T-cell (primary cell): ENCODE data around the gene FAM98B. TPM values are rescaled to one million over a fixed set of nuclear protein-coding genes. Genes with fewer than 3 reads are reported as not detected.

Source experiments
- ATAC-seq, 4 experiments: fragments of 200-7000 bp in 3 of 4; fragments of 150-1000 bp in 1 of 4; cut with Tn5 transposase; replicated peaks in 1 of 4; 1 replicate in 3 of 4; 2 replicates in 1 of 4; pipeline ENCODE4 v1.10.0; 2021; ENCODE audit warnings: moderate library complexity in 3 of 4, mild to moderate bottlenecking in 2 of 4, moderate number of reproducible peaks in 1 of 4
- CTCF ChIA-PET, 2 donors: fragments of 300-600 bp; sonication (Branson Sonifier 250); formaldehyde crosslinking; loops; one replicate each; lab custom pipeline; 2022; ENCODE audit warnings: antibody characterized with exemption in 2 of 2; lab: Charles Lee
- POLR2A ChIA-PET, 2 donors: fragments of 300-600 bp; sonication (Branson Sonifier 250); formaldehyde crosslinking; loops; one replicate each; lab custom pipeline; 2022; ENCODE audit warnings: antibody characterized with exemption in 2 of 2; lab: Charles Lee
- DNase-seq, 35 experiments: peaks; one replicate each; pipeline versions ENCODE4 v3.0.0 to v3.0.0-alpha.2; 2013 to 2023
- H3K27ac ChIP-seq: one replicate; pipeline ENCODE4 v1.5.1; 2013; ENCODE audit warnings: low read length
- H3K27me3 ChIP-seq, 2 experiments: replicated peaks in 1 of 2; 1 replicate in 1 of 2; 2 replicates in 1 of 2; pipeline versions ENCODE4 v1.6.1 to v1.7.0; 2013; ENCODE audit warnings: low read length in 1 of 2, mixed read lengths in 1 of 2; ENCODE audit not compliant: control insufficient read depth in 2 of 2, insufficient read depth in 2 of 2; ENCODE audit errors: extremely low read depth in 1 of 2
- H3K36me3 ChIP-seq, 2 donors: 1 replicate in 1 of 2; 2 replicates in 1 of 2; pipeline versions ENCODE4 v1.6.1 to v1.7.0; 2013; ENCODE audit warnings: low read length in 1 of 2; ENCODE audit not compliant: control insufficient read depth in 2 of 2, insufficient read depth in 1 of 2; ENCODE audit errors: extremely low read depth in 1 of 2
- H3K4me1 ChIP-seq, 2 experiments: 1 replicate in 1 of 2; 2 replicates in 1 of 2; pipeline versions ENCODE4 v1.6.1 to v1.7.0; 2013; ENCODE audit warnings: low read length in 2 of 2, mixed read lengths in 1 of 2; ENCODE audit not compliant: insufficient read depth in 2 of 2, control insufficient read depth in 1 of 2; ENCODE audit errors: extremely low read depth in 1 of 2
- H3K4me3 ChIP-seq, 2 donors: 1 replicate in 1 of 2; 2 replicates in 1 of 2; pipeline versions ENCODE4 v1.5.1 to v1.7.0; 2013; ENCODE audit warnings: mild to moderate bottlenecking in 2 of 2, low read length in 1 of 2, moderate library complexity in 1 of 2; ENCODE audit not compliant: control insufficient read depth in 1 of 2; ENCODE audit errors: extremely low read depth in 1 of 2
- H3K9me3 ChIP-seq: 2 replicates; pipeline ENCODE4 v1.7.0; 2013
- H3K27ac Mint-ChIP-seq, 2 donors: one replicate each; pipeline ENCODE4 v1.8.0; 2020 to 2021; ENCODE audit warnings: mild to moderate bottlenecking in 2 of 2, mixed read lengths in 2 of 2
- H3K27me3 Mint-ChIP-seq, 2 donors: one replicate each; pipeline ENCODE4 v1.8.0; 2021 to 2022; ENCODE audit warnings: mixed read lengths in 2 of 2
- H3K36me3 Mint-ChIP-seq: one replicate; pipeline ENCODE4 v1.8.0; 2021; ENCODE audit warnings: mixed read lengths
- H3K4me1 Mint-ChIP-seq, 3 donors: one replicate each; pipeline ENCODE4 v1.8.0; 2020 to 2022; ENCODE audit warnings: mixed read lengths in 3 of 3, mild to moderate bottlenecking in 1 of 3
- H3K4me3 Mint-ChIP-seq, 3 donors: one replicate each; pipeline ENCODE4 v1.8.0; 2020 to 2022; ENCODE audit warnings: mild to moderate bottlenecking in 3 of 3, mixed read lengths in 3 of 3, moderate library complexity in 3 of 3
- H3K9me3 Mint-ChIP-seq, 3 donors: one replicate each; pipeline ENCODE4 v1.8.0; 2020 to 2022; ENCODE audit warnings: mixed read lengths in 3 of 3
- WGBS: methylation state at CpG from one replicate; pipeline ENCODE4 v1.1.5; 2013; ENCODE audit warnings: missing lambda C conversion rate; ENCODE audit not compliant: insufficient coverage; 5-methylcytosine and 5-hydroxymethylcytosine counted together
- total RNA-seq, 35 experiments: library from RNA in 6 of 35; stranded (reverse) in 6 of 35; fragments of 120-200 nt in 1 of 35; gene quantifications; one replicate each; pipeline versions ENCODE4 v1.2.1 to v1.2.4 and lab custom pipeline; 2013 to 2026

FAM98B gene
- total RNA-seq, 5 donors from 2014 or later (not counting 1 experiment from before 2014, with no cell fraction given), result 15.1 to 24.4 (median 20.6) TPM

DNA sequence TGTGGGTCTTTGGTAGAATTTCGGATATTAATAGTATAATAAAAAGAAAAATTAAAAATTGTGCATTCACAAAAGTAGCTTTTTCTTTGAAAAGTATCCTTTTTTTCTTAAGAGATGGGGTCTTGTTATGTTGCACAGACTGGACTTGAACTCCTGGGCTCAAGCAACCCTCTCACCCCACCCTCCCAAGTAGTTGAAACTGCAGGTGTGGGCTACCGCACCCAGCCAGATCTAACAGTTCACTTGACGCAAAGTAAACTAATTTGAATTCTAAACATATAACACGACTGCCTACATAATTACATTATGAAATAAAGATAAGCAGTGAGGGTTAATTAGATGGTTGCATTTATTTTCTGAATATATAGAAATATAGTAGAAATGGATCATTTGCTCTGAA is 10.7 kb downstream of the FAM98B start:
- no peaks in the 10 kb centered on the region for H3K4me1 ChIP-seq
- ChIA-PET POLR2A (no interaction called here), CTCF (interaction anchor here in 1 of 2 donors (0.6 to 1.8 kb wide), 7 partner anchors 9 to 235 kb away, joined by 3 to 6 read pairs (median 4); no protein-coding TSS in a partner anchor)

DNA sequence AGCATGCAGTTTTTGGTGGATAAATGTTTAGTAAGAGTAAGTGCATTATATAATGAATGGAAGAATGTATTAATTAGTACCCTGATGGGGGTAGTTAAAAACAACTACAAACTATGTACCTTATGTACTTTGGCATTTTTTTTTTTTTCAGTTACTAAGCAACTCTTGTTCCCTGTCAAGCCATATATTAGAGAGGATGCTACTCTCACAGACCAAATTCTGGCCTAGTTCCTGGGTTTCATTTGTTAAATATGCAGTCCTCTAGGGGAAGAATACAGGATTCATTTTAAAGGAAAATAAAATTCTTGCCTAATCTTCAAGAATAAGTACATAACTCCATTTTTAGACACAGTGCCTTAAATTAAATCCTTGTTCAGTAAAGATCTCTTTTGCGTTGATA is 16.9 kb downstream of the FAM98B start:
- H3K4me1 Mint-ChIP-seq, result peaks cover 5 to 16% (median 13%) of the 10 kb centered on the region in 3 donors

More for the DNA sequence above, 10.7 kb downstream of the FAM98B start:
- no peak overlapping the region for H3K27ac Mint-ChIP-seq
- no peak overlapping the region for H3K27ac ChIP-seq
- DNase-seq, result no peak
- no peaks in the 10 kb centered on the region for H3K27me3 ChIP-seq
- no peak for ATAC-seq
- no peaks in the 10 kb centered on the region for H3K27me3 Mint-ChIP-seq
- no peak overlapping the region for H3K4me3 ChIP-seq
- WGBS, result no CpG with 5 or more reads among the region's 4 CpGs
- H3K9me3 ChIP-seq, result no peaks in the 10 kb centered on the region
- no peak overlapping the region for H3K4me3 Mint-ChIP-seq
- H3K36me3 ChIP-seq, result peaks cover 0 to 4% of the 10 kb centered on the region in 2 donors
- peaks cover 15% of the 10 kb centered on the region for H3K36me3 Mint-ChIP-seq
- peaks cover 29 to 30% (median 29%) of the 10 kb centered on the region in 3 donors for H3K4me1 Mint-ChIP-seq
- no peaks in the 10 kb centered on the region for H3K9me3 Mint-ChIP-seq

DNA sequence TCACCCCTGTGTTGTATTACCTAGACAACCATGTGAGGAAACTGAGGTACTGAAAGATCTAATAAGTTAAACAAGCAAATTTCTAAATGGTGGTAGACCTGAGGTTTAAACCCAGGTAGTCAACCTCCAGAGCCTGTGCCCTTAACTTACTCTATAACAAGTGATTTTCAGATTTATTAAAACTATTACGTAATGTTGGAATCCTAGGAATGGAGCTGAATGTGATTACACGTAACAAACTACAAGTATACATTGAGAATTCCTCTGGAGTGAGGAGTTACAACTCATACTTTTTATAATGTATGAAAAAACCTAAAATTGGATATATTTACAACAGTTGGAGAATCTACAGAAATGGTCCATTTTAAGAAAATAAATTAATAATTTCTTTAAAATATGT is 18.0 kb downstream of the FAM98B start:
- H3K27me3 Mint-ChIP-seq, result no peaks in the 10 kb centered on the region
- WGBS, result no CpG with 5 or more reads among the region's 2 CpGs
- Histone ChIP-seq H3K27me3 (no peaks in the 10 kb centered on the region), H3K4me1 (peaks cover 0 to 2% of the 10 kb centered on the region in 2 experiments), H3K9me3 (no peaks in the 10 kb centered on the region), H3K4me3 (no peak overlapping the region), H3K27ac (no peak overlapping the region), H3K36me3 (peaks cover 0 to 34% of the 10 kb centered on the region in 2 donors)
- H3K4me1 Mint-ChIP-seq, result peaks cover 5 to 19% (median 14%) of the 10 kb centered on the region in 3 donors
- H3K4me3 Mint-ChIP-seq, result no peak overlapping the region
- no peak for DNase-seq
- H3K9me3 Mint-ChIP-seq, result no peaks in the 10 kb centered on the region
- peaks cover 33% of the 10 kb centered on the region for H3K36me3 Mint-ChIP-seq
- ChIA-PET CTCF (interaction anchor here (0.9 to 4.8 kb wide), 12 partner anchors 14 to 1285 kb away, joined by 3 to 43 read pairs (median 6); partner anchors contain the start of gene FAM98B (in 1 of the 2)), POLR2A (interaction anchor here in 1 of 2 donors (0.5 kb wide), 1 partner anchor 205 kb away, joined by 3 read pairs; no protein-coding TSS in a partner anchor)
- H3K27ac Mint-ChIP-seq, result no peak overlapping the region
- no peak for ATAC-seq

More for the DNA sequence above, 16.9 kb downstream of the FAM98B start:
- Histone ChIP-seq H3K27me3 (no peaks in the 10 kb centered on the region), H3K4me3 (no peak overlapping the region), H3K36me3 (peaks cover 0 to 26% of the 10 kb centered on the region in 2 donors), H3K27ac (no peak overlapping the region), H3K4me1 (peaks cover 0 to 2% of the 10 kb centered on the region in 2 experiments), H3K9me3 (no peaks in the 10 kb centered on the region)
- WGBS, result no CpG with 5 or more reads among the region's 1 CpG
- POLR2A ChIA-PET, result interaction anchor here in 1 of 2 donors (0.6 kb wide), 1 partner anchor 969 kb away, joined by 3 read pairs; no protein-coding TSS in a partner anchor
- Mint-ChIP-seq H3K27ac (peak overlapping the region in 1 of 2 donors; percentile 27), H3K36me3 (peaks cover 30% of the 10 kb centered on the region), H3K4me3 (no peak overlapping the region), H3K9me3 (no peaks in the 10 kb centered on the region), H3K27me3 (no peaks in the 10 kb centered on the region)
- DNase-seq (no peak), ATAC-seq (no peak)
- CTCF ChIA-PET, result interaction anchor here (0.6 to 4.8 kb wide), 7 partner anchors 128 to 710 kb away, joined by 3 to 43 read pairs (median 5); no protein-coding TSS in a partner anchor

DNA sequence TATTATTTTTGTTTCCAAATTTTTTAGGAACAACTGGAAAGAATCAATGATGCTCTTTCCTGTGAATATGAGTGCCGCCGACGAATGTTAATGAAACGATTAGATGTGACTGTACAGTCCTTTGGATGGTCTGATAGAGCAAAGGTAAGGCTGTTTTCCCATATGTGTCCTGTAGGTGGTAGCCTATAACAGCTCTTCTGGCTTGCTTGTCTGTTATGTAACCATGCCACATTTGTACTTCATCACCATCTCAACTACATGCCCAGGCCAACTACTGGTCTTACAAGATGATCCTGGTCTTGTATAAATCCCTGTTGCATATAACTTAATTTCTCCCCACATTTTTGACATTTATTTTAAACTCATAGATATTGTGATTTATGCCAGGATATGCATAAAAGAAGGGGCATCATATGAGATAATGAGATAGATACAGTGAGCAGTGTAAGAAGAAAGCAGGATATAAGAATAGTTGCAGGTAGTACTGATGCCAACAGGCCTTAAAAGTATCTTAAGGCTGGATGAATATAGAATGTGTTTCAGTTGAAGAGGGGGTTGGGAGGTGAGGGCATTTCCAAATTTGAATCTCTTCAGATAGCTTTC is 20.3 kb downstream of the FAM98B start:
- Mint-ChIP-seq H3K27ac (peak overlapping the region; percentile 79 to 84), H3K4me3 (no peak overlapping the region), H3K4me1 (peaks cover 7 to 19% (median 17%) of the 10 kb centered on the region in 3 donors), H3K36me3 (peaks cover 32% of the 10 kb centered on the region), H3K9me3 (no peaks in the 10 kb centered on the region), H3K27me3 (no peaks in the 10 kb centered on the region)
- 40% methylated on average over 1 of the region's 4 CpGs for WGBS
- Histone ChIP-seq H3K27me3 (no peaks in the 10 kb centered on the region), H3K4me3 (no peak overlapping the region), H3K4me1 (peaks cover 0 to 2% of the 10 kb centered on the region in 2 experiments), H3K9me3 (no peaks in the 10 kb centered on the region), H3K36me3 (peaks cover 0 to 45% of the 10 kb centered on the region in 2 donors), H3K27ac (peak overlapping the region; percentile 8)
- ChIA-PET POLR2A (interaction anchor here in 1 of 2 donors (0.5 to 1.0 kb wide), 3 partner anchors 93 to 222 kb away, joined by 3 read pairs; no protein-coding TSS in a partner anchor), CTCF (interaction anchor here (0.7 to 2.0 kb wide), 15 partner anchors 8 to 225 kb away, joined by 3 to 40 read pairs (median 5); partner anchors contain the start of gene FAM98B (in 1 of the 2))
- ATAC-seq (peak; percentile 96 to 99 (median 99)), DNase-seq (peak in 28 of 35 experiments; percentile 3 to 84 (median 23))

DNA sequence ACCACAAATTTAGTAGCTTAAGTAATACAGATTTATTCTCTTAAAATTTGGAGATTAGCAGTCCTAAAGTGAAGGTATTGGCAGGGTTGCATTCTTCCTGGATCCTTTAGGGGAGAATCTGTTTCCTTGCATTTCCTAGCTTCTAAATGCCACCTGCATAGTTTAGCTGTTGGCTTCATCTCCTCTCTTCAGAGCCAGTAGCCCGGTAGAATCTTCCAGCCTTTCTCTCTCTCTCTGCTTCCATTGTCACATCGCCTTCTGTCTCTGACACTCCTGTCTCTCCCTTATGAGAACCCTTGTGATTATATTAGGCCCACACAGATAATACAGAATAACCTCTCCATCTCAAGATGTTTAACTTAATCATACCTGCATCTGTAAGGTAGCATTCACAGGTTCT is 21.4 kb downstream of the FAM98B start:
- H3K9me3 Mint-ChIP-seq, result no peaks in the 10 kb centered on the region
- H3K4me1 Mint-ChIP-seq, result peaks cover 13 to 25% (median 24%) of the 10 kb centered on the region in 3 donors
- ATAC-seq (no peak), DNase-seq (no peak)
- Histone ChIP-seq H3K36me3 (peaks cover 0 to 42% of the 10 kb centered on the region in 2 donors), H3K27me3 (no peaks in the 10 kb centered on the region), H3K27ac (no peak overlapping the region), H3K4me3 (no peak overlapping the region), H3K9me3 (no peaks in the 10 kb centered on the region), H3K4me1 (peaks cover 0 to 2% of the 10 kb centered on the region in 2 experiments)
- ChIA-PET CTCF (interaction anchor here (0.5 to 2.0 kb wide), 14 partner anchors 10 to 226 kb away, joined by 3 to 40 read pairs (median 6); partner anchors contain the start of gene FAM98B (in 1 of the 2)), POLR2A (interaction anchor here in 1 of 2 donors (0.6 kb wide), 1 partner anchor 215 kb away, joined by 3 read pairs; no protein-coding TSS in a partner anchor)
- WGBS, result 94% methylated on average over 2 of the region's 2 CpGs
- H3K36me3 Mint-ChIP-seq, result peaks cover 34% of the 10 kb centered on the region
- no peaks in the 10 kb centered on the region for H3K27me3 Mint-ChIP-seq
- no peak overlapping the region for H3K4me3 Mint-ChIP-seq
- peak overlapping the region; percentile 67 to 68 for H3K27ac Mint-ChIP-seq

DNA sequence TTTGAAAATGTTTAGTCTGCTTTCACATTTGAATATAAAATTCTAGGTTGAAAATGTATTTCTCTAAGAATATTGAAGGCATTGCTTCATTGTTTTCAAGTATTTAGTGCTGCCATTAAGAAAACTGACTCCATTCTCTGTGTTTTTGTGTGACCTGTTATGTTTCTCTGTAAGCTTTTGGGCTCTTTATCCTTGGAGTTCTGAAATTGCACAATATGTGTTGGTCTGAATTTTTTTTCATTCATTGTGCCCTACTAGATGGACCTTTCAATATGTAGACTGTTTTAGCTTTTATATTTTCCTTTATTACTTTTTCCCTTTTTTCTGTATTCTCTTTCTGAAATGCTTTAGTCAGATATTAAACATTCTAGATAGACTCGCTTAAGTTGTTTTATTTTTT is 22.2 kb downstream of the FAM98B start:
- CTCF ChIA-PET, result interaction anchor here (0.7 to 1.9 kb wide), 6 partner anchors 10 to 222 kb away, joined by 3 to 9 read pairs (median 4); no protein-coding TSS in a partner anchor
- Mint-ChIP-seq H3K36me3 (peaks cover 35% of the 10 kb centered on the region), H3K4me3 (no peak overlapping the region), H3K4me1 (peaks cover 16 to 27% (median 27%) of the 10 kb centered on the region in 3 donors), H3K27me3 (no peaks in the 10 kb centered on the region), H3K27ac (peak overlapping the region in 1 of 2 donors; percentile 72), H3K9me3 (no peaks in the 10 kb centered on the region)
- no CpG with 5 or more reads among the region's 1 CpG for WGBS
- no peak overlapping the region for H3K27ac ChIP-seq
- no peaks in the 10 kb centered on the region for H3K9me3 ChIP-seq
- POLR2A ChIA-PET, result no interaction called here
- no peak overlapping the region for H3K4me3 ChIP-seq
- DNase-seq (no peak), ATAC-seq (no peak)
- no peaks in the 10 kb centered on the region for H3K27me3 ChIP-seq
- peaks cover 0 to 42% of the 10 kb centered on the region in 2 donors for H3K36me3 ChIP-seq
- H3K4me1 ChIP-seq, result peaks cover 0 to 2% of the 10 kb centered on the region in 2 experiments
